IPS-20b (cell line): ENCODE results near the gene PROKR1.

Experiments
- H3K27ac ChIP-seq: one replicate; pipeline ENCODE4 v1.5.1; 2013; ENCODE audit warnings: low read length
- H3K27me3 ChIP-seq: 2 replicates; pipeline ENCODE4 v1.6.1; 2013; ENCODE audit warnings: mild to moderate bottlenecking, low read length, inconsistent platforms; ENCODE audit not compliant: insufficient read depth
- H3K36me3 ChIP-seq: 2 replicates; pipeline ENCODE4 v1.6.1; 2013; ENCODE audit warnings: low read depth, mild to moderate bottlenecking, inconsistent platforms, low read length, moderate library complexity; ENCODE audit not compliant: insufficient read depth
- H3K4me1 ChIP-seq: 2 replicates; pipeline ENCODE4 v1.6.1; 2013; ENCODE audit warnings: mild to moderate bottlenecking, control low read depth, inconsistent platforms, low read length, moderate library complexity; ENCODE audit not compliant: insufficient read depth
- H3K4me3 ChIP-seq: 2 replicates; pipeline ENCODE4 v1.5.1; 2013; ENCODE audit warnings: mild to moderate bottlenecking, low read length, inconsistent platforms
- H3K9ac ChIP-seq: 2 replicates; pipeline ENCODE4 v1.6.1; 2013; ENCODE audit warnings: low read depth, mild to moderate bottlenecking, inconsistent platforms, low read length, moderate library complexity
- H3K9me3 ChIP-seq: 2 replicates; pipeline ENCODE4 v1.6.1; 2013; ENCODE audit warnings: mild to moderate bottlenecking, low read depth, low read length, inconsistent platforms; ENCODE audit not compliant: insufficient read depth

The PROKR1 gene

GRCh38 chr2:68684197-68684596 is 40.8 kb downstream of the PROKR1 start:
- no peak overlapping the region for H3K4me3 ChIP-seq
- H3K4me1 ChIP-seq = peaks cover 13% of the 10 kb centered on the region; the same call in 1 of the 2 replicates
- H3K27me3 ChIP-seq = no peaks in the 10 kb centered on the region
- H3K9ac ChIP-seq = no peak overlapping the region
- H3K9me3 ChIP-seq = peaks cover 4% of the 10 kb centered on the region; the same call in 1 of the 2 replicates
- no peaks in the 10 kb centered on the region for H3K36me3 ChIP-seq
- no peak overlapping the region for H3K27ac ChIP-seq

GRCh38 chr2:68686178-68686577 is 42.8 kb downstream of the PROKR1 start:
- H3K4me3 ChIP-seq = no peak overlapping the region
- H3K27me3 ChIP-seq = no peaks in the 10 kb centered on the region
- no peaks in the 10 kb centered on the region; the same call in 1 of the 2 replicates for H3K9me3 ChIP-seq
- H3K36me3 ChIP-seq = no peaks in the 10 kb centered on the region
- no peak overlapping the region for H3K27ac ChIP-seq
- H3K9ac ChIP-seq = no peak overlapping the region
- peaks cover 29% of the 10 kb centered on the region for H3K4me1 ChIP-seq

- no peak overlapping the region for H3K9ac ChIP-seq
- H3K36me3 ChIP-seq = no peaks in the 10 kb centered on the region
- H3K27me3 ChIP-seq = no peaks in the 10 kb centered on the region
- no peak overlapping the region for H3K27ac ChIP-seq
- no peaks in the 10 kb centered on the region for H3K9me3 ChIP-seq
- peaks cover 29% of the 10 kb centered on the region for H3K4me1 ChIP-seq
- no peak overlapping the region for H3K4me3 ChIP-seq
Observed at GRCh38 chr2:68687018-68687417, 43.6 kb downstream of the PROKR1 start.

DNA sequence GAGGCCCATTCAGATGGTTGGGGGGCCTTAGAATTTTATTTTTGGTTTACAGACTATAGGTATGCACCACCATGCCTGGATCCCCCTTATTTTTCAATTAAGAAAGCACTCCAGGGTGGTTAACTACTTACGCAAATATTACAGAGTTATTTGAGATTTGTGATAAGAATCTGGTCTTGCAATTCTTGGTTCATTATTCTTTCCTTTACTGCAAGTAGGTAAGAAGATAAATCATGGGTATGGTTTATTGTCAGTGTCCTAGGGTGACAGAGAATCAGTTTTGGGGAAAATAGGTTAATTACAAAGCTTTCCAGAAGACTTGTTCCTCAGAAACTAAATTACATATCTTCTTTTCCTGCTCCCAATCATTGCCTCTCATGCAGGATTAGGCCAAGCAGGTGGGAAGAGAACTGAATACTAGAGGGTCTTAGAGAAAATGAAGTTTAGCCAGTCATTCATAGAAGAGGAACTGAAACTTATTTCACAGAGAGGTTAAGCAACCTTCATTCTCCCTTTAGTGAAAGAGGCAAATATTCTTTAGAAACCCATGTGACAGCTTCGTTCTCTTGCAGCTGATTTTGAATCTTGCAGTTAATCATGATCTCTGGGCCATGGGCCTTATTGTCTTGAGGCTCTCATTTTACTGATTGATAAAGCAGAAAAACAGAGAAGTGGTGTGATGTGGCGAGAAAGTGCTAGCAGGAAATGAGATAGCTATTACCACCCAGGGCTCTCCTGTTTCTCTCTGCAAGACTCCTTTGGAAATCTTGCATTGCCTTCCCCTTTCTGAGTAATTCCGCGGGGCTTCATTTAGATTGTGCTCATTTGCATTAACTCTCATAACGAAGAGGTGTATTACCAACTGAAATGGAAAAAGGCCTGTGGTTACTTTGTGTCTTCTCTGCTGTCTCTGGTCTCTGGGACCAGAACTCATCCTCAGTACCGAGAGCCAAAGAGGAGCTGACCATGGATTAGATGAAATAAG is 46.5 kb downstream of the PROKR1 start:
- H3K9me3 ChIP-seq = no peaks in the 10 kb centered on the region
- peak overlapping the region; percentile 10; the same call in 1 of the 2 replicates for H3K4me3 ChIP-seq
- no peaks in the 10 kb centered on the region for H3K36me3 ChIP-seq
- peaks cover 29% of the 10 kb centered on the region for H3K4me1 ChIP-seq
- H3K27ac ChIP-seq = no peak overlapping the region
- H3K27me3 ChIP-seq = no peaks in the 10 kb centered on the region
- no peak overlapping the region for H3K9ac ChIP-seq

DNA sequence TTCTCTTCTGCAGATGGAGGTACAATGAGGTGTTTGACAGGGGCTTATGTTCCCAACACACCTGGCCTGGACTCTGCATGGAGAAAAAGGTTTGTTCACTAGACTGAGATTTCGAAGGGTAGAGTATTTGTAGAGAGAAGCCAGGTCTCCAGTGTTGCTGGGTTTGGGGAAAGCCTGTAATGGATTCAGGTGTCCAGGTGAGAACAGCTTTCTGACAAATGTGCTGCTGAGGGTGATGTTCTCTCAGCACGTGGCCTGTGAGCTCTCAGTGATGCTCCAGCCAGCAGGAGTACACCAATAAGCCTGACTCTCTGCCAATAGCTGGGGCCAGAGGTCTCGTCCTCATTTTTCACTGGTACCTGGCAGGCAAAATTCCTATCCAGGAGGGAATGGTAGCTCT is 47.5 kb downstream of the PROKR1 start:
- no peak overlapping the region for H3K9ac ChIP-seq
- H3K27ac ChIP-seq = no peak overlapping the region
- no peaks in the 10 kb centered on the region for H3K9me3 ChIP-seq
- H3K4me3 ChIP-seq = no peak overlapping the region
- H3K36me3 ChIP-seq = no peaks in the 10 kb centered on the region
- peaks cover 24% of the 10 kb centered on the region for H3K4me1 ChIP-seq
- no peaks in the 10 kb centered on the region for H3K27me3 ChIP-seq

DNA sequence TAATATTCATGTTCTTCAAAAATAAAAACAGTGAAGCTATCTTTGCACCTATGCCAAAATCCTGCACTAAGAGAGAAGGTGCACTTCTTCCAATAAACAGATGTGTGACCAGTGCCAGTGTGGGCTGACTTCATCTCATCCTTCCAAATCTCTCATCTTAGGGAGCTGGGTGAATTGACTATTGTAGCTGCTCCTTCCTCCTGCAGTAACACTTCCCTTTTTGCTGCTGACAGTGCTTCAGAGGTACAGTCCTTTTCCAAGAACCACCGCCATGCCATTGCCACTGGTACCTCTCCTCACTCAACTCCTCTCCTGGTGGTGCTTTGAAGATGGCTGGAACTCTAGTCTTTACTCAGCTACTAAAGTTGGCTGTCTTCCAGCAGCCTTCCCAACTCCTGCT is 49.1 kb downstream of the PROKR1 start:
- no peak overlapping the region for H3K4me3 ChIP-seq
- no peak overlapping the region for H3K27ac ChIP-seq
- H3K9ac ChIP-seq = no peak overlapping the region
- no peaks in the 10 kb centered on the region for H3K36me3 ChIP-seq
- H3K4me1 ChIP-seq = peaks cover 25% of the 10 kb centered on the region
- no peaks in the 10 kb centered on the region for H3K27me3 ChIP-seq
- peaks cover 8% of the 10 kb centered on the region; the same call in 1 of the 2 replicates for H3K9me3 ChIP-seq

DNA sequence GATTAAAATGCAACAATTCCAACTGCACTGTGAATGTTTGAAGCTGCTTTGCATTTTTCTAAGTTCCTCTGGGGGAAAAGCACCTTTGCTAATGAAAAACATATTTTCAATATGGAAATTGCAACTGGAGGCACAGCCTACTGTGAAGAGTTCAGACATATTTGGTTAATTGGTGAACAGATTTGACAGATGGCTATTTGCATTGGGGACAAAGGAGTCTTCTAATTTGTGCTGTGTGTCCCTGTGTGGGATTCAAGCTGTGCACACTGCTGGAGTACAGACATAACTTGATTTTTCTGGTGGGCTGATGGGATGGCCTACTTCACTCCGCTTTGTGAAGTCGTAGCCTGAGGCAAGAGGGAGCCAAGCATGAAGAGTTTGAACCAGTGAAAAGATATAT is 50.6 kb downstream of the PROKR1 start:
- Histone ChIP-seq H3K36me3 (no peaks in the 10 kb centered on the region), H3K4me3 (no peak overlapping the region), H3K9me3 (peaks cover 9% of the 10 kb centered on the region; the same call in 1 of the 2 replicates), H3K4me1 (peaks cover 25% of the 10 kb centered on the region), H3K27me3 (no peaks in the 10 kb centered on the region), H3K9ac (no peak overlapping the region), H3K27ac (no peak overlapping the region)

DNA sequence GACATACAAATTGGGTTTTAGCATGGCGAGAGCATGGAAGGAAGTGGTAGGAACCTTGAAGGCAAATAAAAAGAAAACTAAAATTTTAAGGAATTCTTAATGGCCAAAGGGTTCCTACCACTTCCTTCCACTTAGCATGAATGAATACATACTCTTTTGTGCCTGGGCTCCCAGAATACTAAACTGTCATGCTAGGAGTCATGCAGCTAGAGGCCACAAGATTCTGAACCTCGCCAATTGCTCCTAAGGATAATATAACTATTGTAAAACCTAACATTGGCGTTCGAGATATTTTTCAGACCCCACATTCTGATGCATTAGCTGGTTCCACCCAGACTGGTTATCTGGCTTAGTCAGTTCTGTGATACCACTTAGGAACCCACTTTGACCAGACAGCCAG is 52.6 kb downstream of the PROKR1 start:
- peaks cover 10% of the 10 kb centered on the region for H3K4me1 ChIP-seq
- H3K9me3 ChIP-seq = peaks cover 24% of the 10 kb centered on the region; the same call in 1 of the 2 replicates
- no peak overlapping the region for H3K9ac ChIP-seq
- no peak overlapping the region for H3K4me3 ChIP-seq
- no peaks in the 10 kb centered on the region for H3K27me3 ChIP-seq
- no peaks in the 10 kb centered on the region for H3K36me3 ChIP-seq
- H3K27ac ChIP-seq = no peak overlapping the region

GRCh38 chr2:68696554-68696953 is 53.2 kb downstream of the PROKR1 start:
- Histone ChIP-seq H3K4me1 (peaks cover 10% of the 10 kb centered on the region), H3K9me3 (peaks cover 24% of the 10 kb centered on the region; the same call in 1 of the 2 replicates), H3K36me3 (no peaks in the 10 kb centered on the region), H3K27ac (no peak overlapping the region), H3K27me3 (no peaks in the 10 kb centered on the region), H3K9ac (no peak overlapping the region), H3K4me3 (0 out of 2 replicates have a peak overlapping the region, but pooled peaks have one; percentile 16)

- no peaks in the 10 kb centered on the region for H3K27me3 ChIP-seq
- peaks cover 10% of the 10 kb centered on the region for H3K4me1 ChIP-seq
- peaks cover 24% of the 10 kb centered on the region; the same call in 1 of the 2 replicates for H3K9me3 ChIP-seq
- no peak overlapping the region for H3K4me3 ChIP-seq
- H3K36me3 ChIP-seq = no peaks in the 10 kb centered on the region
- no peak overlapping the region for H3K9ac ChIP-seq
- no peak overlapping the region for H3K27ac ChIP-seq
Observed at GRCh38 chr2:68698567-68699377, 55.4 kb downstream of the PROKR1 start.

- peaks cover 10% of the 10 kb centered on the region for H3K4me1 ChIP-seq
- no peaks in the 10 kb centered on the region for H3K36me3 ChIP-seq
- no peak overlapping the region for H3K4me3 ChIP-seq
- H3K27ac ChIP-seq = no peak overlapping the region
- H3K9me3 ChIP-seq = peaks cover 24% of the 10 kb centered on the region; the same call in 1 of the 2 replicates
- H3K27me3 ChIP-seq = no peaks in the 10 kb centered on the region
- no peak overlapping the region for H3K9ac ChIP-seq
Observed at GRCh38 chr2:68700560-68700959, 57.2 kb downstream of the PROKR1 start.
